Fibroblast of lung (primary cell): ENCODE results near the gene PHETA1. TPM values are rescaled to one million over a fixed set of nuclear protein-coding genes. Genes with fewer than 3 reads are reported as not detected.

Source experiments
- DNase-seq, 2 donors: peaks; one replicate each; pipeline versions ENCODE4 v3.0.0 to v3.0.0-alpha.2; 2010; ENCODE audit warnings: low read depth in 2 of 2
- H2AFZ ChIP-seq: 2 replicates; pipeline ENCODE4 v1.5.1; 2012; ENCODE audit warnings: low read length, control low read depth, inconsistent platforms
- H3K27ac ChIP-seq: 2 replicates; pipeline ENCODE4 v1.5.1; 2011; ENCODE audit warnings: low read length, control low read depth; ENCODE audit not compliant: insufficient read depth
- H3K27me3 ChIP-seq: 2 replicates; pipeline ENCODE4 v1.5.1; 2011; ENCODE audit warnings: mild to moderate bottlenecking, low read length; ENCODE audit not compliant: control insufficient read depth, insufficient read depth
- H3K36me3 ChIP-seq: 2 replicates; pipeline ENCODE4 v1.5.1; 2011; ENCODE audit warnings: low read length; ENCODE audit not compliant: control insufficient read depth, insufficient read depth
- H3K4me1 ChIP-seq: 2 replicates; pipeline ENCODE4 v1.5.1; 2011; ENCODE audit warnings: low read length; ENCODE audit not compliant: control insufficient read depth, insufficient read depth; ENCODE audit errors: extremely low read depth
- H3K4me2 ChIP-seq: 2 replicates; pipeline ENCODE4 v1.5.1; 2011; ENCODE audit warnings: low read length, control low read depth; ENCODE audit not compliant: insufficient read depth; ENCODE audit errors: extremely low read depth
- H3K4me3 ChIP-seq, 4 experiments: fragments of 200-600 bp in 1 of 4; sonication (generic) in 1 of 4; replicated peaks in 1 of 4; 2 replicates each; pipeline ENCODE4 v1.5.1; 2011 to 2016; ENCODE audit warnings: low read length in 4 of 4, low read depth in 3 of 4, mild to moderate bottlenecking in 3 of 4, control low read depth in 2 of 4, inconsistent platforms in 1 of 4, mixed read lengths in 1 of 4; ENCODE audit not compliant: insufficient read depth in 1 of 4; ENCODE audit errors: control extremely low read depth in 1 of 4
- H3K79me2 ChIP-seq: 2 replicates; pipeline ENCODE4 v1.5.1; 2012; ENCODE audit warnings: mild to moderate bottlenecking, low read length, inconsistent platforms; ENCODE audit not compliant: control insufficient read depth, insufficient read depth
- H3K9ac ChIP-seq: 2 replicates; pipeline ENCODE4 v1.5.1; 2011; ENCODE audit warnings: mild to moderate bottlenecking, low read length, control low read depth; ENCODE audit not compliant: insufficient read depth
- H3K9me3 ChIP-seq: 2 replicates; pipeline ENCODE4 v1.5.1; 2012; ENCODE audit warnings: low read depth, low read length; ENCODE audit not compliant: control insufficient read depth, insufficient read depth
- H4K20me1 ChIP-seq: 2 replicates; pipeline ENCODE4 v1.5.1; 2011; ENCODE audit warnings: low read length; ENCODE audit not compliant: control insufficient read depth, insufficient read depth; ENCODE audit errors: extremely low read depth
- CTCF ChIP-seq, 2 donors: IDR thresholded peaks in 1 of 2; conservative IDR thresholded peaks in 1 of 2; 1 replicate in 1 of 2; 2 replicates in 1 of 2; pipeline ENCODE4 v1.5.1; 2011 to 2012; ENCODE audit warnings: low read length in 2 of 2, control low read depth in 1 of 2, inconsistent platforms in 1 of 2, low read depth in 1 of 2, mild to moderate bottlenecking in 1 of 2
- EZH2 ChIP-seq: IDR thresholded peaks from 2 replicates; pipeline ENCODE4 v1.5.1; 2012; ENCODE audit warnings: low read length, control low read depth, mild to moderate bottlenecking; ENCODE audit errors: missing control alignments
- polyA plus RNA-seq, 2 donors: library from polyadenylated mRNA; depleted of rRNA in 1 of 2; stranded (reverse) in 1 of 2; unstranded in 1 of 2; fragments of >200 nt; gene quantifications; 2 replicates each; pipeline ENCODE4 v1.2.1, GENCODE V29; 2011 to 2012; ENCODE audit warnings: missing spikeins in 1 of 2
- total RNA-seq: library from RNA; depleted of rRNA; stranded (reverse); fragments of >200 nt; gene quantifications from 2 replicates; pipeline ENCODE4 v1.2.1, GENCODE V29; 2014

Gene PHETA1
- total and polyA plus RNA-seq, 2 donors (not counting 1 experiment from before 2014, with no cell fraction given), result 2.6 to 3.8 TPM

GRCh38 chr12:111412830-111413441 lies 44.0 kb upstream of the PHETA1 start:
- no peak overlapping the region for H3K4me3 ChIP-seq
- H3K36me3 ChIP-seq, result no peaks in the 10 kb centered on the region
- no peak for TF ChIP-seq EZH2
- TF ChIP-seq CTCF (conservative IDR thresholded peaks at IDR 0.05 in 1 of 2, IDR thresholded peaks at IDR 0.05 in 1 of 2; ENCODE audit: low read depth in 1 of 2, low read length in 2 of 2), result no peak
- no peaks in the 10 kb centered on the region for H4K20me1 ChIP-seq
- H3K9me3 ChIP-seq, result no peaks in the 10 kb centered on the region
- H3K9ac ChIP-seq, result no peak overlapping the region
- peaks cover 92% of the 10 kb centered on the region for H3K79me2 ChIP-seq
- no peaks in the 10 kb centered on the region for H3K27me3 ChIP-seq
- no peak for DNase-seq
- H3K27ac ChIP-seq, result peak overlapping the region; percentile 55
- no peak overlapping the region for H2AFZ ChIP-seq
- no peak overlapping the region for H3K4me2 ChIP-seq
- peaks cover 49% of the 10 kb centered on the region for H3K4me1 ChIP-seq

- no peak overlapping the region for H2AFZ ChIP-seq
- no peaks in the 10 kb centered on the region for H3K36me3 ChIP-seq
- H3K9me3 ChIP-seq, result no peaks in the 10 kb centered on the region
- H4K20me1 ChIP-seq, result no peaks in the 10 kb centered on the region
- H3K4me1 ChIP-seq, result peaks cover 52% of the 10 kb centered on the region
- DNase-seq, result peak in 1 of 2 donors; percentile 53
- no peaks in the 10 kb centered on the region for H3K27me3 ChIP-seq
- no peak for TF ChIP-seq CTCF (conservative IDR thresholded peaks at IDR 0.05 in 1 of 2, IDR thresholded peaks at IDR 0.05 in 1 of 2; ENCODE audit: low read depth in 1 of 2, low read length in 2 of 2)
- TF ChIP-seq EZH2, result no peak
- peaks cover 92% of the 10 kb centered on the region for H3K79me2 ChIP-seq
- no peak overlapping the region for H3K4me2 ChIP-seq
- no peak overlapping the region for H3K4me3 ChIP-seq
- H3K27ac ChIP-seq, result peak overlapping the region; percentile 55
- H3K9ac ChIP-seq, result no peak overlapping the region
Measured at GRCh38 chr12:111412007-111412829, 43.3 kb upstream of the PHETA1 start.

- no peak overlapping the region for H3K4me3 ChIP-seq
- H3K36me3 ChIP-seq, result no peaks in the 10 kb centered on the region
- no peaks in the 10 kb centered on the region for H3K27me3 ChIP-seq
- no peaks in the 10 kb centered on the region for H3K9me3 ChIP-seq
- H3K79me2 ChIP-seq, result peaks cover 93% of the 10 kb centered on the region
- H3K27ac ChIP-seq, result peak overlapping the region; percentile 81
- H4K20me1 ChIP-seq, result no peaks in the 10 kb centered on the region
- peaks cover 52% of the 10 kb centered on the region for H3K4me1 ChIP-seq
- no peak overlapping the region for H3K4me2 ChIP-seq
- TF ChIP-seq EZH2, result no peak
- TF ChIP-seq CTCF (conservative IDR thresholded peaks at IDR 0.05 in 1 of 2, IDR thresholded peaks at IDR 0.05 in 1 of 2; ENCODE audit: low read depth in 1 of 2, low read length in 2 of 2), result no peak
- no peak for DNase-seq
- no peak overlapping the region for H3K9ac ChIP-seq
- H2AFZ ChIP-seq, result no peak overlapping the region
Measured at GRCh38 chr12:111411185-111411764, 42.4 kb upstream of the PHETA1 start.
